Ammon's horn (tissue), 1 donor: ENCODE measurements around the gene USP12.
A peak's percentile ranks its signal among the peaks of the same experiment; 100 is the strongest.
"Not testable (repeated sequence)": the region's sequence is repeated elsewhere in the genome, so short reads cannot be mapped to it uniquely, and the experiment has no call there.

Experiments
- DNase-seq: peaks from one replicate; pipeline ENCODE4 v3.0.0-alpha.2; 2016; ENCODE audit warnings: low spot score

Gene USP12

DNA sequence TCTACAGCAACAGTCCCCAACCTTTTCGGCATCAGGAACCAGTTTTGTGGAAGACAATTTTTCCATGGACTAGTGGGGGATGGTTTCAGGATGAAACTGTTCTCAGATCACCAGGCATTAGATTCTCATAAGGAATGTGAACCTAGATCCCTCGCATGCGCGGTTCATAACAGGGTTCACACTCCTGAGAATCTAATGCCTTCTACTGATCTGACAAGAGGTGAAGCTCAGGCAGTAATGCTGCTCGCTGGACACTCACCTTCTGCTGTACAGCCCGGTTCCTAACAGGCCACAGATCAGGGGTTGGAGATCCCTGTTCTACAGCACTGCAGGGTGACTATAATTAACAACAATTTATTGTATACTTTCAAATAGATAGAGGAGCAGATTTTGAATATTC lies 21.9 kb downstream of the USP12 start:
- DNase-seq: no peak

DNA sequence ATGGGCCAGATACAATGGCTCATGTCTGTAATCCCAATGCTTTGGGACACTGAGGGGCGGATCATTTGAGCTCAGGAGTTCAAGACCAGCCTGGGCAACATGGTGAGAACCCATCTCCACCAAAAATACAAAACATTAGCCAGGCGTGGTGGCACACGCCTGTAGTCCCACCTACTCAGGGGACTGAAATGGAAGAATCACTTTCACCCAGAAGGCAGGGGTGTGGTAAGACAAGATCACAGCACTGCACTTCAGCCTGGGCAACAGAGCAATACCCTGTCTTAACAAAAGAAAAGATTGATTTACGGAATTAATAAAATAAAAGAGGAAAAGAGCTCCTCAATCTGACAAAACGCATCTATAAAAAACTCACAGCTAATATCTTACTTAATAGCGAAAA lies 22.7 kb downstream of the USP12 start:
- no peak for DNase-seq

DNA sequence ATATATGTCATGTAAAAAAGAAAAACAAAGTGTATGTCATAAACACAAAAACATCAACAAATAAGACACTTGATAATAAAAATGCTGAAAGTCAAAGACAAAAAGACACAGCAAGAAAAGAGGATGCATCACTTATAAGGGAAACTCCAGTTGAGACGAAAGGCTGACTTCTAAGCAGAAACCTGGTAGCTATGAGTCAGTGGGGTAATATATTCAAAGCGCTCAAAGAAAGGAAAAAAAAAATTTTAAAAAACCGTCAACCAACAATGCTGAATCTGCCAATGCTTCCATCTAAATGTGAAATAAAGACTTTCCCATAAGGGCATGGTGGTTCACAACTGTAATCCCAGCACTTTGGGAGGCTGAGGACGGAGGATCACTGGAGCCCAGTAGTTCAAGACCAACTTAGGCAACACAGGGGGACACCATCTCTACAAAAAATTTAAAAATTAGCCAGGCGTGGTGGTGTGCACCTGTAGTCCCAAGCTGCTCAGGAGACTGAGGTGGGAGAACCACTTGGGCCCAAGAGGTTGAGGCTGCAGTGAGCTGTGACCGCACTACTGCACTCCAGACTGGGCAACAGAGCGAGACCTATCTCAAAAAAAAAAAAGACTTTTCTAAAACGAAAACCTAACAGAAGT lies 24.0 kb downstream of the USP12 start:
- DNase-seq: no peak

DNA sequence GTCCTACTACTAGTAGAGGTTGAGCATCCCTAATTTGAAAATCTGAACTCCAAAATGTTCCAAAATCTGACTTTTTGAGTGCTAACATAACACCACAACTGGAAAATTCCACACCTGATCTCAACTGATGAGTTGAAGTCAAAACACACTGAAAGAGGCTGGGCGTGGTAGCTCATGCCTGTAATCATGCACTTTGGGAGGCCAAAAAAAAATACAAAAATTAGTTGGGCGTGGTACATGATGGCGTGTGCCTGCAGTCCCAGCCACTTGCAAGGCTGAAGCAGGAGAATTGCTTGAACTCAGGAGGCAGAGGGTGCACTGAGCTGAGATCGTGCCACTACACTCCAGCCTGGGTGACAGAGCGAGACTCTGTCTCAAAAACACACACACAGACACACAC lies 29.9 kb downstream of the USP12 start:
- DNase-seq: no peak

DNA sequence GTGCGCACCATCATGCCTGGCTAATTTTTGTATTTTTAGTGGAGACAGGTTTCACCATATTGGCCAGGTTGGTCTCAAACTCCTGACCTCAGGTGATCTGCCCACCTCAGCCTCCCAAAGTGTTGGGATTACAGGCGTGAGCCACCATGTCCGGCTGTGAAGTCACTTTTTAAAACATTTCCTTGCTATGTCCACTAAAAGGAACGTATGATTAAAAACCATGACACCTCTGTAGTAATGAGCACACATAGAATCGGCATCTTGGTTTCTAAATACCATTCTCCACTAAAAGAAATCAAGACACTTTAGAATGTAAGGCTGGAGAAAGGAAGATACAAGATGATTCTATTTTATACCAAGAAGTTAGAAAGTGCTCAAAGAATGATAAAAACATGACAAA lies 30.5 kb downstream of the USP12 start:
- not testable (repeated sequence) for DNase-seq

DNA sequence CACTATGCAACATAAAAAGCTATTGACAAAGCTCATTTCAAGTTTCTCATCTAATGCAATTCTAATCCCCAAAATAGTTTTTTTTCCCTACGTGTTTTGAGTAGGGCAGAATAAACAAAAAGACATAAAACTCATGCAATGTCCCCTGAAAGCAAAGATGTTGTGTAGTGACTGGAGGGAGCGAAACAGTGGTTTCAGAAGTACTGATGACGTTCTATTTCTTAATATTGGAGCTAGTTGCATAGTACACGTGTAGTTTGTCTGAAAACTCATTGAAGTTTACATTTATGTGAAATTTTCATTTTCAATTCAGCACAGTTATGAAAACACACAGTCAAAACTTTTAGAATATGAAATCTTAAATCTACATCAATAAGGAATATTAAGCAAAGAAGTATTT lies 31.6 kb downstream of the USP12 start:
- no peak for DNase-seq

DNA sequence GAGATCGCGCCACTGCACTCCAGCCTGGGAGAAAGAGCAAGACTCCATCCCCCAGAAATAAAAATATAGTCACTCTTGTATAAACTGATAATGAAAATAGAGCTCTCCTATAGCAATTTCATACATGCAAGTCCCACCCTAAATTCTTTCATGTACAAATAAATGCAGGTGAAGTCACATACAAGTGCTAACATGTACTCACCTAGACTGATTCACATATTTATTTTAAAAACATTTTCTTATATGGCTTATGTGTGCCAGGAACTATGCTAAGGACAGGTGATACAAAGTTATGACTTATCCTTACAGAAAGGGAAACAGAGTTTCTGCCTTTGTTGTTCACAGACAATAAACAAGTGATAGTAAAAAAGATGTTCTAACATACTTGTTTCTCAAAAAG lies 32.0 kb downstream of the USP12 start:
- no peak for DNase-seq

DNA sequence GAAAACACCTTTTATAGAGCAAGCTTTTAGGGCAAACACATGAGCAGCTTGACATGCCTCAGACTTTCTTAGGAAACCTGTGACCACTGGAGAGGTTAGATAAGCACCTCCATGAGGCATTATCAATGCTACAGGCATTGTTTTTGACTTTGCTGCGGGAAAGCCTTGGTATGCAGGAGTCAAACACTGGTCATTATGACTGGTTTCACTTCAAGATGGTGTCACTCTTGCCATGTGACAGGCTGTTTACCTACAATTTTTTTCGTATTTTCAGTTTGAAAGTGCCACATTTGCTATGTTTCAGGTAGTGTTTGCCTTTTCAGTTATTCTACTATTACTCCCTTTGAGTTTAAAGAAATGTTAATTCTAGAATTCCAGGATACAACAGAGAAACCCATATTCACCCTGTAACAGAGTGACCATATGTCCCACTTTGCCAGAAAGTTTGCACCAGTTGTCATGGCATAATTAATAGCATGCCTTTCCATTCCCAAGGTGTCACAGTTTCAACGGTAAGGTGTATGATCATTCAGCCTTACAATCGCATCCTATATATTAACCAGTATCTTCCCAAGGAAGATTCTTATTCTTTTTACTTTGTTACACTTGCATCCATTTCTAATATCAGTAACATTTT lies 33.0 kb downstream of the USP12 start:
- DNase-seq: no peak

DNA sequence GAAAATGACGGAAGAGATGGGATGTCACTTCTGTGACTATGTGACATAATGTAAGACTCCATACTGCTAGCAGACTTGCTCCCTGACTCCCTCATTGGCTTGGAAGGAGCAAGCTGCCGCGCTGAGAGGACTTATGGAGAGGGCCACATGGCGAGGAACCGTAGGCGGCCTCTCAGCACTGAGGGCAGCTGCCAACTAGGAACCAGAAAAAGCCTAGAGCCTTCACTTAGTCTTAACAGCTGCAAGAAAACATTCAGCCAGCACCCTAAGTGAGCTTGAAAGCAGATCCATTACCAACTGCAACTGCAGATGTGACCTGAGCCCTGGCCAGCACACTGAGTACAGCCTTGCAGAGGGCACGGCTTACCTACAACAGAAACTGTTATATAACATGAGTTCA lies 33.9 kb downstream of the USP12 start:
- DNase-seq: peak; percentile 24

DNA sequence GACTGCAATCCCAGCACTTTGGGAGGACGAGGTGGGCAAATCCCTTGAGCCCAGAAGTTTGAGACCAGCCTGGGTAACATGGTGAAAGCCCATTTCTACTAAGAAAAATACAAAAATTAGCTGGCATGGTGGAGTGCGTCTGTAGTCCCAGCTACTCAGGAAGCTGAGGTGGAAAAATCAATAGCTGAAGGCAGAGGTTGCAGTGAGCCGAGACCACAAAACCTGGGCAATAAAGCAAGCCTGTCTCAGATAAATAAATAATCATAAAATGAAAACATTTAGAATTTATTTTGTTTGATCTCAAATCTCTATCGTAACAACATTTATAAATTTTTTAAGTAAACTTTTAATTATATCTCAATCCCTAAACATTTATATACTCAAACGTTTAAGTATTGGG lies 36.6 kb downstream of the USP12 start:
- no peak for DNase-seq

DNA sequence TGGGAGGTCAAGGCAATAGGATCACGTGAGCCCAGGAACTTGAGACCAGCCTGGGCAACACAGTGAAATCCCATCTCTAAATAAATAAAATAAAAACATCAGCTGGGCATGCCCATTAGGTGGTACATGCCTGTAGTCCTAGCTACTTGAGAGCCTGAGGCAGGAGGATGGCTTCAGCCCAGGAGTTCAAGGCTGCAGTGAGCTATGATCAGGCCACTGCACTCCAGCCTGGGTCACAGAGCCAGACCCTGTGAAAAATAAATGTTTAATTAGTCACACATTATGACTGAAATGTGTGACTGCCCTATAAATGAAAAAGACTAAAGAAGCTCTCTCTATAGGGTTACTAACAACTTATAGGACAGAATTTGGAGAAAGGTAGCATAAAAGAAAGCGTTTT lies 37.7 kb downstream of the USP12 start:
- no peak for DNase-seq

DNA sequence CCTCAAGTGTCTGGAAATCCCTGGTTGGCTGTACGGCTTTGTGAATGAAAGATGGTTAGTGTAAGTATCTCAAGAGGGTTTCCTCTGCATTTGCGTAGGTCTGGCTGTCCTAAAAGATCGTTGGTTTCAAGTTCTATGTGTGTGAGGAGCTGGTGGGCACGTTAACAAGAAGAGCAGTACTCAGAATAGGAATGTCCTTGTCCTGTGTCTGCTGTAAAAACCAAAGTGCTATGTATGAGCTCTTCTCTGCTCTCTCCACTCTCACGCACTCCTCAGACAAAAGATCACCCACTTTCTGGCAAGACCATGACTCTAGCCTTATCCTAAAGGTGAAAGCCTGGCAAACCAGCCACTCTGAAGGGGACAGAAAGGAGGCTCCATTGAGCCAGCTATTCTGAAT lies 39.1 kb downstream of the USP12 start:
- no peak for DNase-seq

DNA sequence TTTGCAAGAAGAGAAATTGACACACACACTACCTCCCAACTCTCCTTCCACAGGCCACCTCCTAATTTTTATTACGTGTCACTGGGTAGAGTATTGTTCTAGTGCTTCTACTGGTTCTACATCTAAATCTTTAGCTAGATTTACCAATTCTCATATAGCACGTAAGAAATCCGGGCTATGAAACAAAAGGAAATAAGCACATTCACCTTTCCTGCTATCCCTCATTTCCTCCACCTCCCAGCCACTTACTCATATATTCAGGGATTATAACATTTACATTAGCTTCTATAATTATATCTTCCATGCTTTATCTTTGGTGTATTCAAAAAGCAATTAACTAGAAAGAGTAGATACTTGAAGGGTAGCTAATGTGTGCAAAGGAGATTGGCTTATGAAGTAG lies 39.7 kb downstream of the USP12 start:
- no peak for DNase-seq

DNA sequence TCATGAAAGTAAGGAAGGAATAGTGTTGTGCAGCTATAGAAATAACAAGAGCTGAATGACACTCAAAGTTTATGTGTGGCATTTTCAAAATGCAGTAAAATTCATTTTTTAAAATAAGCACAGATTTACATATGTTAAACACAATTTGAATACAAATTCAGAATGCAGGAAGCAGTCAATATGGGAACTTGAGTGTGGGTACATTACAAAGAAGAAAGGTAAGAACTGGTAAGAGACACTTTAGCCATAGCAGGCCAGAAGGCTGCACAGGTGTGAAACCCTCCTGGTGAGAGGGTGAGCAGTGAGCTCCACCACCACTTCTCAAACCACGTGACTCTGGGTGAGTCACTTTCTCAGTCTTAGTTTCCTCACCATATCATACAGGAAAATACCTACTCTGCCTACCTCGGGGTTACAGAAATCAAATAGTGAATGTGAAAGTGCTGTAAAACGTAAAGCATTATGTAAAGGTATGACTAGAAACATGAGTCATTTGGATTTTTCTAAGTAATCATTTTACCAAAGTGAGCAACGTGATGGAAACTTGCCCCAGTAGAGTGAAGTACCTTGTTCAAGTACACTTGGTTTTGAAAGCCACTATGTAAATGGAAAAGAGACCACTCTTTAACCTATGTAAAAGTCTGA lies 40.5 kb downstream of the USP12 start:
- DNase-seq: no peak

DNA sequence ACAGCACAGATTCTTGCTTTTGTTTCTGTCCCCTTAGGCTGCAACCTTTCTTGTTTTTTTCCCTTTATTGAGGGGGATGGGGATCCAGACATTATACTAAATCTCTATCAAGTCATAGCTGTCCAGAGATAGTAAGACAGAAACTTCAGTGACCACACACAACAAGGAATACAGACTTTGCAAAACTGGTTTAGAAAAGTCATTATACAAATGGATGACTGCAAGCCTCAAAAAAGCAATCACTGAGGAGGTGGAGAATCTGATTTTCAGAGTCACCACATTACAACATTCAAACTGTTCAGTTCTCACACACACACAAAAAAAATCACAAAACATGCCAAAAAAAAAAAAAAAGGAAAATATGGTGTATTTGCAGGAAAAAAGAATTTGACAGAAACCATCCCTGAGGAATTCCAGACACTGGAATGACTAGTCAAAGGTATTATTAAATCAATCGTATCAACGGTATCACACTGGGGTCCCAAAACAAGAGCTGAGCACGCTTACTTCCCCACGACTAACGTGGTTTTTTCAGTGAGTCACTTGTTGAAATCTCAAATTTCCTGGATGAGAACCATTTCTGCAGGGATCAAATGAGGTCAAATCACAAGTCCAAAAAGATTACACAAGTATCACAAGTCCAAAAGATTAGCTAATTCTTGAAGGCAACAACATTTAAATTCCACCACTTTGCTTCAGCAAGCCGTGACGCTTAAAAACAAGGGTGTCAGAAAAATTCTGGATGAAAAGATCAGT lies 41.2 kb downstream of the USP12 start:
- no peak for DNase-seq

DNA sequence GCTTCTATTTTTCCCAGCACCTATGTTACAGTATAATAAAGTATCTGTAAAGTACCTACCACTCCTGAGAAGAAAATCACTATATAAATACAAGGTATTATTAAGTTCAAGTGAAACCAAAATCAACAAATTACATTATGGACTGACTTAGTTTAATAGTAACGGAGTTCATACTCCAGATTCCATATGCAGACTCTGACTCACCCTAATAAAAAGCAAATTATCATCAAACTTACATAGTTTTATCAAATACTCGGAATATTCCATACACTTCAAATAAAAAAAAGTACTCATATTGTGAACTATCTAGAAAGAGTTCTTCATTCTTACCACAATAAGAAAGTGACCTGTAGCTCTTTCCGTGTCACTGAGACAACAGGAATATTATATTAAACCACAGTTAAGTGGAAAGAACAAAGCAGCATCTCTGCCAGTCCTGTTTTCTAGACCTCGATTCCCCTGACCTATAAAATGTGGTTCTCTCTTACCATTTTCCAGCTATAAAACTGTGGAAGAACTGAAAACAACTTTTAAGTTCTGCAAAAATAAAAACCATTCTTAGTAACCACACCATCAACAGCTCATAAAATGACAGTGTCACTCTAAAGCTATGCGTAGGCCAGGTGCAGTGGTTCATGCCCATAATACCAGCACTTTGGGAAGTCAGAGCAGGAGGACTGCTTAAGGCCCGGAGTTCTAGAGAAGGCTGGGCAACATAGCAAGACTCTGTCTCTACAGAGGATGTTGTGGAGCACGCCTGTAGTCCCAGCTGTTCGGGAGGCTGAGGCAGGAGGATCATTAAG lies 42.6 kb downstream of the USP12 start:
- no peak for DNase-seq

DNA sequence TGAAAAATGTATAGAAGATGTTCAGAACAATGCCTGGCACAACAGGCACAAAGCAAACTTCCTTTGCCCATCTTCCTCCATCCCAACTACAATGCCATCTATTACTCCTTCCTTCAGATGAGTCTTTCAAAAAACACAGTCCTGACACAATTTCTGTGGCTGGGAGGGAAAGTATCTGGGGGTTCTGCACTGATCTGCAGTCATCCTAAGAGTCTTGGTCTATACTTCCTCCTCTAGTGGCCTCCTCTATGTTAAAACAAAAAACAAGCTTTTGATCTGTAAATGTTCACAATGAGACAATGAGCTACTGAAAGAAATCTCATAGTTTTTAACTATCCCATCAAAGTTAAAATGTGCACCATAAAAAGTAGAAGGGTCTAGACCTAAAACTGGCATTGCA lies 44.8 kb downstream of the USP12 start:
- no peak for DNase-seq

DNA sequence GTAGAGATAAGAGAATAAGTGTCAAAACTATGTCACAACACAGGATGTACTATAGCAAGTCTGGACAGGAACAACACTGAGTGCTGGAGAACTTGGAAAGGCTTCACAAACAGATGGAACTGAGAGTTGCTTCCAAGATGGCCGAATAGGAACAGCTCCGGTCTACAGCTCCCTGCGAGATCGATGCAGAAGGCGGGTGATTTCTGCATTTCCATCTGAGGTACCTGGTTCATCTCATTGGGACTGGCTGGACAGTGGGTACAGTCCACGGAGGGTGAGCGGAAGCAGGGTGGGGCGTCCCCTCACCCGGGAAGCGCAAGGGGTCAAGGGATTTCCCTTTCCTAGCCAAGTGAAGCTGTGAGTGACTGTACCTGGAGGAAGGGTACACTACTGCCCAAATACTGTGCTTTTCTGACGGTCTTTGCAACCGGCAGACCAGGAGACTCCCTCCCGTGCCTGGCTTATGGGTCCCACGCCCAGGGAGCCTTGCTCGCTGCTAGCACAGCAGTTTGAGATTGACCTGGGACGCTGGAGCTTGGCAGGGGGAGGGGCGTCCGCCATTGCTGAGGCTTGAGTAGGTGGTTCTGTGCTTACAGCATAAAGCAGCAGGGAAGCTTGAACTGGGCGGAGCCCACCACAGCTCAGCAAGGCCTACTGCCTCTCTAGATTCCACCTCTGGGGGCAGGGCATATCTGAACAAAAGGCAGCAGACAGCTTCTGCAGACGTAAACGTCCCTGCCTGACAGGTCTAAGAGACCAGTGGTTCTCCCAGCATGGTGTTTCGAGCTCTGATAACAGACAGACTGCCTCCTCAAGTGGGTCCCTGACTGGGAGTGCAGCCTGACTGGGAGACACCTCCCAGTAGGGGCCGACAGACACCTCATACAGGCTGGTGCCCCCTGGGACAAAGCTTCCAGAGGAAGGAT lies 46.0 kb downstream of the USP12 start:
- no peak for DNase-seq

DNA sequence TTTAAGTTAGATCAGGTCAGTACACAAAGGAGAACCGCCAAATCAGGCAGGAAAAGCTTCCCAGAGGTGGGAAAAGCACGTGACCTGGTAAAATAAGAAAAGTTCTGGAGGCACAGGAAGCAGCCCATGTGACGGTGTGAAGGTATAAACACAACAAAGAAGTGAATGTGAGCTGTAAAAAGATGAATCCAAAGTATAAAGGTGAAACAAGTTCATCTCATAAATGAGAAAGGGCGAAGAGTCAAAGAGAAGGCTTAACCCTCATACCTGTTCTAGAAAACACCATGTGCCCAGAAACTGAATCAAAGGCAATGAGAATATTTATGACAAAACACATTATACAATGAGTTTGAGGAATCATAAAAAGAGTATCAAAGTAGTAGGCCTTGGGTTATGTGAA lies 47.0 kb downstream of the USP12 start:
- DNase-seq: no peak

DNA sequence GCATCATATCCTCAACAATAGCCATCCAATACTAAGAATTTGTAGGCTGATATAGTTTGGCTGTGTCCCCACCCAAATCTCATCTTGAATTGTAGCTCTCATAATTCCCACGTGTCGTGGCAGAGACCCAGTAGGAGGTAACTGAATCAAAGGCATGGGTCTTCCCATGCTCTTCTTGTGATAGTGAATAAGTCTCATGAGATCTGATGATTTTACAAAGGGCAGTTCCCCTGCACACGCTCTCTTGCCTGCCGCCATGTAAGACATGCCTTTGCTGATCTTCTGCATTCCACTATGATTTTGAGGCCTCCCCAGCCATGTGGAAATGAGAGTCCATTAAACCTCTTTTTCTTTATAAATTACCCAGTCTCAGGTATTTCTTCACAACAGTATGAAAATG lies 48.2 kb downstream of the USP12 start:
- DNase-seq: not testable (repeated sequence)

DNA sequence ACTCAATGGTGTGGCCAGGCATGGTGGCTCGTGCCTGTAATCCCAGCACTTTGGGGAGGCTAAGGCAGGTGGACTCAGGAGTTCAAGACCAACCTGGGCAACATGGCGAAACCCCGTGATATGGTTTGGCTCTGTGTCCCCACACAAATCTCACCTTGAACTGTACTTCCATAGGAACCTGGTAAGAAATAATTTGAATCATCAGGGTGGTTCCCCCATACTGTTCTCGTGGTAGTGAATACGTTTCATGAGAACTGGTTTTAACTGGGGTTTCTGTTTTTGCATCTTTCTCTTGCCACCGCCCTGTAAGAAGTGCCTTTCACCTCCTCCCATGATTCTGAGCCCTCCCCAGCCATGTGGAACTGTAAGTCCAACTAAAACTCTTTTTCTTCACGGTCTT lies 49.6 kb downstream of the USP12 start:
- no peak for DNase-seq
